GM12878 (cell line): ENCODE data around the gene CWC22. TPM values are rescaled to one million over a fixed set of nuclear protein-coding genes. Genes with fewer than 3 reads are reported as not detected.

ENCODE experiments used
- FOXK2 ChIP-seq: fragments of 450-650 bp; IDR thresholded peaks from 2 replicates; pipeline ENCODE4 v1.6.1; 2017; ENCODE audit warnings: mild to moderate bottlenecking, moderate library complexity
- POU2F2 ChIP-seq: IDR thresholded peaks from 3 replicates; pipeline ENCODE4 v1.6.1; 2011; ENCODE audit warnings: low read depth, mild to moderate bottlenecking, low read length, borderline replicate concordance
- SIX5 ChIP-seq: IDR thresholded peaks from 2 replicates; pipeline ENCODE4 v1.6.1; 2011; ENCODE audit warnings: mild to moderate bottlenecking, low read depth, low read length, moderate library complexity; ENCODE audit not compliant: severe bottlenecking
- polyA plus RNA-seq, 11 experiments: library from polyadenylated mRNA; depleted of rRNA in 4 of 11; unstranded in 6 of 11; stranded (reverse) in 5 of 11; fragments of >200 nt; fragmentation: Nextera tagmentation in 4 of 11; fragmentation: Illumina TruSeq in 1 of 11; extraction: Ambion mirVana in 4 of 11; extraction: Trizol in 1 of 11; gene quantifications; 1 replicate in 1 of 11; 2 replicates in 10 of 11; pipeline versions ENCODE4 v1.2.1 to v1.2.3, GENCODE V29; 2011 to 2016; ENCODE audit warnings: inconsistent platforms in 2 of 11, missing spikeins in 2 of 11, low read depth in 1 of 11
- total RNA-seq, 4 experiments: library from RNA; depleted of rRNA in 3 of 4; stranded (reverse); fragments of >200 nt in 3 of 4; fragmentation: Illumina TruSeq in 1 of 4; extraction: Trizol in 1 of 4; gene quantifications; 2 replicates each; pipeline versions ENCODE4 v1.2.1 to v1.2.3, GENCODE V29; 2013 to 2021
- TF ChIP-seq, protein P1 (sequence below): fragments of 450-650 bp; formaldehyde crosslinking; IDR thresholded peaks from 2 replicates; pipeline ENCODE4 v1.4.0; 2022; ENCODE audit warnings: mild to moderate bottlenecking, moderate library complexity
- TF ChIP-seq, protein P2 (sequence below): IDR thresholded peaks from 2 replicates; pipeline ENCODE4 v1.6.1; 2012; ENCODE audit warnings: low read length, inconsistent platforms
- TF ChIP-seq, protein P3 (sequence below): fragments of 150-350 bp; IDR thresholded peaks from 2 replicates; pipeline ENCODE4 v1.6.1; 2016; ENCODE audit warnings: low read depth, low read length

The CWC22 gene
- total and polyA plus RNA-seq, 10 of the 15 experiments (the other 5 are each of a cell fraction or from before 2014, with no cell fraction given): 8.2 to 38.5 (median 26.3) TPM

DNA sequence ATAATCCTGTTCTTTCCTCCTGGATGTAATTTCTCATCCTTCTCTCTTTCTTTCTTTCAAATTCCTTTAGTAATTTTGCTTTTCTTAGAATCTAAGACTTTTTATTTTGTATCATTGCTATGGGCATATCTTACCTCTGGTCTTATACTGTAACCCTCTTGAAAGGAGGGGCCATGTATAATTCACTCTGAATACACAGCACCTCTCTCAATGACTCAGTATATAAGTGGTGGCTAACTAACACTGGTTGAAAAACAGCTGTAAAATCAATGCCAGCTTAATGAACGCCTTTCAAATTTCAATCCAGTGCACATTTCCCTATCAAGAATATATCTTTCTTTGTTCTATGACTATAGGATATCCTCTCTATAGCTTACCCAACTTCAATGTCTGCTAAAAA, 53.7 kb downstream of the CWC22 start (continued):
- TF ChIP-seq, protein P1, sequence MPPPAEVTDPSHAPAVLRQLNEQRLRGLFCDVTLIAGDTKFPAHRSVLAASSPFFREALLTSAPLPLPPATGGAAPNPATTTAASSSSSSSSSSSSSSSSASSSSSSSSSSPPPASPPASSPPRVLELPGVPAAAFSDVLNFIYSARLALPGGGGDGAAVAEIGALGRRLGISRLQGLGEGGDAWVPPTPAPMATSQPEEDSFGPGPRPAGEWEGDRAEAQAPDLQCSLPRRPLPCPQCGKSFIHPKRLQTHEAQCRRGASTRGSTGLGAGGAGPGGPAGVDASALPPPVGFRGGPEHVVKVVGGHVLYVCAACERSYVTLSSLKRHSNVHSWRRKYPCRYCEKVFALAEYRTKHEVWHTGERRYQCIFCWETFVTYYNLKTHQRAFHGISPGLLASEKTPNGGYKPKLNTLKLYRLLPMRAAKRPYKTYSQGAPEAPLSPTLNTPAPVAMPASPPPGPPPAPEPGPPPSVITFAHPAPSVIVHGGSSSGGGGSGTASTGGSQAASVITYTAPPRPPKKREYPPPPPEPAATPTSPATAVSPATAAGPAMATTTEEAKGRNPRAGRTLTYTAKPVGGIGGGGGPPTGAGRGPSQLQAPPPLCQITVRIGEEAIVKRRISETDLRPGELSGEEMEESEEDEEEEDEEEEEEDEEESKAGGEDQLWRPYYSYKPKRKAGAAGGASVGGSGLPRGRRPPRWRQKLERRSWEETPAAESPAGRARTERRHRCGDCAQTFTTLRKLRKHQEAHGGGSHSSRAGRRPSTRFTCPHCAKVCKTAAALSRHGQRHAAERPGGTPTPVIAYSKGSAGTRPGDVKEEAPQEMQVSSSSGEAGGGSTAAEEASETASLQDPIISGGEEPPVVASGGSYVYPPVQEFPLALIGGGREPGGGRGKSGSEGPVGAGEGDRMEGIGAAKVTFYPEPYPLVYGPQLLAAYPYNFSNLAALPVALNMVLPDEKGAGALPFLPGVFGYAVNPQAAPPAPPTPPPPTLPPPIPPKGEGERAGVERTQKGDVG: no peak
- TF ChIP-seq, protein P2, sequence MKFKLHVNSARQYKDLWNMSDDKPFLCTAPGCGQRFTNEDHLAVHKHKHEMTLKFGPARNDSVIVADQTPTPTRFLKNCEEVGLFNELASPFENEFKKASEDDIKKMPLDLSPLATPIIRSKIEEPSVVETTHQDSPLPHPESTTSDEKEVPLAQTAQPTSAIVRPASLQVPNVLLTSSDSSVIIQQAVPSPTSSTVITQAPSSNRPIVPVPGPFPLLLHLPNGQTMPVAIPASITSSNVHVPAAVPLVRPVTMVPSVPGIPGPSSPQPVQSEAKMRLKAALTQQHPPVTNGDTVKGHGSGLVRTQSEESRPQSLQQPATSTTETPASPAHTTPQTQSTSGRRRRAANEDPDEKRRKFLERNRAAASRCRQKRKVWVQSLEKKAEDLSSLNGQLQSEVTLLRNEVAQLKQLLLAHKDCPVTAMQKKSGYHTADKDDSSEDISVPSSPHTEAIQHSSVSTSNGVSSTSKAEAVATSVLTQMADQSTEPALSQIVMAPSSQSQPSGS: no peak
- TF ChIP-seq, protein P3, sequence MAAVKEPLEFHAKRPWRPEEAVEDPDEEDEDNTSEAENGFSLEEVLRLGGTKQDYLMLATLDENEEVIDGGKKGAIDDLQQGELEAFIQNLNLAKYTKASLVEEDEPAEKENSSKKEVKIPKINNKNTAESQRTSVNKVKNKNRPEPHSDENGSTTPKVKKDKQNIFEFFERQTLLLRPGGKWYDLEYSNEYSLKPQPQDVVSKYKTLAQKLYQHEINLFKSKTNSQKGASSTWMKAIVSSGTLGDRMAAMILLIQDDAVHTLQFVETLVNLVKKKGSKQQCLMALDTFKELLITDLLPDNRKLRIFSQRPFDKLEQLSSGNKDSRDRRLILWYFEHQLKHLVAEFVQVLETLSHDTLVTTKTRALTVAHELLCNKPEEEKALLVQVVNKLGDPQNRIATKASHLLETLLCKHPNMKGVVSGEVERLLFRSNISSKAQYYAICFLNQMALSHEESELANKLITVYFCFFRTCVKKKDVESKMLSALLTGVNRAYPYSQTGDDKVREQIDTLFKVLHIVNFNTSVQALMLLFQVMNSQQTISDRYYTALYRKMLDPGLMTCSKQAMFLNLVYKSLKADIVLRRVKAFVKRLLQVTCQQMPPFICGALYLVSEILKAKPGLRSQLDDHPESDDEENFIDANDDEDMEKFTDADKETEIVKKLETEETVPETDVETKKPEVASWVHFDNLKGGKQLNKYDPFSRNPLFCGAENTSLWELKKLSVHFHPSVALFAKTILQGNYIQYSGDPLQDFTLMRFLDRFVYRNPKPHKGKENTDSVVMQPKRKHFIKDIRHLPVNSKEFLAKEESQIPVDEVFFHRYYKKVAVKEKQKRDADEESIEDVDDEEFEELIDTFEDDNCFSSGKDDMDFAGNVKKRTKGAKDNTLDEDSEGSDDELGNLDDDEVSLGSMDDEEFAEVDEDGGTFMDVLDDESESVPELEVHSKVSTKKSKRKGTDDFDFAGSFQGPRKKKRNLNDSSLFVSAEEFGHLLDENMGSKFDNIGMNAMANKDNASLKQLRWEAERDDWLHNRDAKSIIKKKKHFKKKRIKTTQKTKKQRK: no peak
- no peak for TF ChIP-seq SIX5
- no peak for TF ChIP-seq FOXK2
- TF ChIP-seq POU2F2: no peak
